GM19238 (cell line): ENCODE results near the gene TM9SF2.
"Not testable (repeated sequence)": the region's sequence is repeated elsewhere in the genome, so short reads cannot be mapped to it uniquely, and the experiment has no call there.

ENCODE experiments used
- DNase-seq: peaks from one replicate; pipeline ENCODE4 v3.0.0; 2011; ENCODE audit warnings: low spot score; ENCODE audit not compliant: insufficient read length

TM9SF2 gene

GRCh38 chr13:99501184-99501847, at the start of gene TM9SF2:
TM9SF2 (plus strand) TSS chr13:99501472; CDS start chr13:99501607, 135 bp downstream.
- DNase-seq: peak; percentile 72

- DNase-seq: no peak
These were observed 46.6 kb upstream of the TM9SF2 start for GRCh38 chr13:99454518-99455183.

- no peak for DNase-seq
These were observed 42.0 kb upstream of the TM9SF2 start for GRCh38 chr13:99459099-99459850.

GRCh38 chr13:99460802-99461201, 40.5 kb upstream of the TM9SF2 start:
- not testable (repeated sequence) for DNase-seq

- no peak for DNase-seq
These were observed 37.5 kb upstream of the TM9SF2 start for GRCh38 chr13:99463646-99464397.

GRCh38 chr13:99464441-99464949, 36.8 kb upstream of the TM9SF2 start:
- no peak for DNase-seq

GRCh38 chr13:99465454-99465853, 35.8 kb upstream of the TM9SF2 start:
- no peak for DNase-seq

- DNase-seq: no peak
These were observed 33.5 kb upstream of the TM9SF2 start for GRCh38 chr13:99467764-99468163.

- no peak for DNase-seq
These were observed 32.2 kb upstream of the TM9SF2 start for GRCh38 chr13:99469041-99469440.

GRCh38 chr13:99470027-99470426, 31.2 kb upstream of the TM9SF2 start:
- no peak for DNase-seq

- no peak for DNase-seq
These were observed 29.8 kb upstream of the TM9SF2 start for GRCh38 chr13:99471221-99472121.

GRCh38 chr13:99472122-99472440, 29.2 kb upstream of the TM9SF2 start:
- no peak for DNase-seq

GRCh38 chr13:99473515-99473914, 27.8 kb upstream of the TM9SF2 start:
- DNase-seq: no peak

GRCh38 chr13:99476648-99477047, 24.6 kb upstream of the TM9SF2 start:
- no peak for DNase-seq

GRCh38 chr13:99477493-99477892, 23.8 kb upstream of the TM9SF2 start:
- no peak for DNase-seq

GRCh38 chr13:99481366-99481765, 19.9 kb upstream of the TM9SF2 start:
- no peak for DNase-seq

- no peak for DNase-seq
These were observed 16.8 kb upstream of the TM9SF2 start for GRCh38 chr13:99484473-99484872.

GRCh38 chr13:99486996-99487395, 14.3 kb upstream of the TM9SF2 start:
- DNase-seq: no peak

- DNase-seq: no peak
These were observed 12.2 kb upstream of the TM9SF2 start for GRCh38 chr13:99489028-99489427.

GRCh38 chr13:99491750-99492149, 9.5 kb upstream of the TM9SF2 start:
- not testable (repeated sequence) for DNase-seq
